ENCODE data around the gene ZMYM2.

GRCh38 chr13:20037908-20038307 lies 79.4 kb downstream of the ZMYM2 start:
- TF ChIP-seq TAF1 (IDR thresholded peaks at IDR 0.05; ENCODE audit: low read depth, low read length) (no peak), POLR2A (IDR thresholded peaks at IDR 0.05; ENCODE audit: low read depth, low read length) (no peak)

All from GM12891 (cell line).